Stimulated activated naive CD8-positive, alpha-beta T cell treated with anti-CD3 and anti-CD28 coated beads, Interleukin-15, Interleukin-2, amounts not matched to agents 100 U/mL and 50 U/mL, for 24 hours (primary cell): ENCODE data around the gene RNASE8.

Experiments used
- ATAC-seq: fragments of 150-1000 bp; cut with Tn5 transposase; one replicate; pipeline ENCODE4 v1.10.0; 2021
- DNase-seq: peaks from one replicate; pipeline ENCODE4 v3.0.0; 2021

RNASE8 gene

GRCh38 chr14:21053184-21054122 lies 4.2 kb upstream of the RNASE8 start:
- DNase-seq, result no peak
- no peak for ATAC-seq

DNA sequence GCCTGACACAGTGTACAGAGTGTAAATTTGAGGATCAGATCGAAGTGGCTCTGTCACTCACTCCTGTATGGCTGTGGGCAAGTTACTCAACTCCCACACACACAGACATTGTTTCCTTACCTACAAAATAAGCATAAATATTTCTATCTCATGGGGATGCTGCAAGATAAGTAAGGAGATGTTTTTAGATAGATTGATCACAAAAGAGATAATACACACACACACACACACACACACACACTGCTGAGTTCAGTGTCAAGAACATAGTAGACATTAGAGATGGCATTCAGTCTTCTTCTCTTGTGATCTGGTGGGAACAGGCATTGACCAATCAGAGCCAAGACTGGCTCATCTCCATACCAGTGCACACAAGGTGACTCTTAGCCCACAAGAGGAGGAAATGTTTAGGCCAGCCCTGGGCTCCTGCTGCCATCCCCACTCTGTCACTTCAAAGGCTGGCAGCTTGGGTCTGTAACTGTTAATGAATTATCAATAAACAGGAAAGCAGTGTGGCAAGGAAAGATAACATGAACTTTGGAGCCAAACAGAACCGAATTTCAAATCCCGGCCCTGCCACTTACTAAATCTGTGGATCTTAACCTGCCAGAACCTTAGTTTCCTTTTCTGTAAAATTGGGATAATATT lies 3.4 kb upstream of the RNASE8 start:
- peak; percentile 78 for ATAC-seq
- DNase-seq, result no peak

- ATAC-seq (no peak), DNase-seq (no peak)
Observed at GRCh38 chr14:21054768-21055145, 2.9 kb upstream of the RNASE8 start.

- DNase-seq, result no peak
- no peak for ATAC-seq
Observed at GRCh38 chr14:21055432-21056117, 2.0 kb upstream of the RNASE8 start.

GRCh38 chr14:21056520-21057163 lies 980 bp upstream of the RNASE8 start:
- no peak for DNase-seq
- no peak for ATAC-seq

DNA sequence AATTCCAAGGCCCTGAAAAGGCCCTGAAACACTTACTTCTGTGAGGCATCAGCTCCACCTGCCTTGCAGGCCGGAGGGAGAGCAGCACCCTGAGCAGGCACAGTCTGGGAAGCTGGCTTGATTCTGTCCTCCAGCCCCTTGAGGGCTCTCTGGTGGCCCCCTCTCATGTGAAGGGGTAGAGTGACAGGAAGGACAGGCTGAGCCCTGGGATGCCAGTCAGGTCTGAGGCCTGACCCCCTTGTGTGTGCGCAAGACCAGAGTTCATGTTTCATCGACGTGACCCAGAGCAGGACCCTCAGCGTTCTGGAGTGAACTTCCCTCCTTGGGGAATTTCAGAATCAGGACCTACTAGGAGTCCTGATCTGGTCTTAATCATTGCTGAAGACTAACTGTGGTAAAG lies 1.3 kb downstream of the RNASE8 start:
- no peak for ATAC-seq
- no peak for DNase-seq

- DNase-seq (no peak), ATAC-seq (no peak)
Observed at GRCh38 chr14:21059842-21060613, 2.4 kb downstream of the RNASE8 start.

DNA sequence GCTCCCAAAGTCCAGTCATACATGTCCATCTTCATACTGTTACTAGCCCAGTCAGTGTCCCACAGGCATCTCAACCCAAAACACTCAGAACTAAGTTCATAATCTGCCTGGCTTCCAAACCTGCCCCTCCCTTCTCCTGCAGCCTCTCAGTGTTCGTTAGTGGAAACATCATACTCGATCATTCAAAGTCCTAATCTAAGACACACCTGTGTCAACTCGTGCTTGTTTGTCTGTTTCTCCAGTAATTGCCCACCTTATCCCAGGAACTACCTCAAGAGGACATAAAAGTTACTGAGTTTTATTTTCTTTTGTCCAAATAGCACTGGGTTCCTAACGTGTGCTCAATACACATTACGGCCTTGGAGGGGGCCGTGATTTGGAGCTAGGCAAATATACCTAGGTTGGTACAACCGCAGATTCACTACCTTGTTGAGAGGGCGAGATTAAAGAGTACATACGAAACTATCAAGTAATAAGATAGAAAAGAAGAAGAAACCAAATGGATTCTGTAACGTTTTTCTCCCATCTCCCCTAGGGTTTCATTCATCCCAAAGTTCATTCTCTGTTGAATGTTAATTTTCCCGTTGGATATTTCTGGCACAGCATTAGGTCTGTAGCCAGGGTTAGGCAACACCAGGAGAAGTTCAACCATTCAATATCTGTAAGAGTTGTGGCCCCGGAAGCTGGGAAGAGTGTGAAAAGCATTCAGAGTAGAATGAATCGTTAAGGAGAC lies 3.2 kb downstream of the RNASE8 start:
- ATAC-seq (no peak), DNase-seq (no peak)

DNA sequence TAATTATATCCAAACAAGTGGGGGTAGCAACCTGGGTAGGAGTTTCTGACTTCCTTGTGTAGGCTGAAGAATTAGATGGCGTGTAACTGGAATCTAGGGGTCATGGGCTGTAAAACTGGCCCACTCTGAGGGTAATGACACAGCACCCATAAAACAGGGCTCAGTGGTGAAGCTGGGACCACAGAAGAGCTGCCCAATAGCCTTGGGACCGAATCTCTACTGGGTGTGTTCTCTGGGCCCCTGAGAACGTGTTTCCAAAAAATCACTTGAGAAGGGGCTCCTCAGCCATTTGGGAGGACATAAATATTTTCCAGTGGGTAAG lies 3.7 kb downstream of the RNASE8 start:
- DNase-seq (no peak), ATAC-seq (no peak)

GRCh38 chr14:21063479-21063878 lies 5.9 kb downstream of the RNASE8 start:
- DNase-seq, result no peak
- no peak for ATAC-seq

DNA sequence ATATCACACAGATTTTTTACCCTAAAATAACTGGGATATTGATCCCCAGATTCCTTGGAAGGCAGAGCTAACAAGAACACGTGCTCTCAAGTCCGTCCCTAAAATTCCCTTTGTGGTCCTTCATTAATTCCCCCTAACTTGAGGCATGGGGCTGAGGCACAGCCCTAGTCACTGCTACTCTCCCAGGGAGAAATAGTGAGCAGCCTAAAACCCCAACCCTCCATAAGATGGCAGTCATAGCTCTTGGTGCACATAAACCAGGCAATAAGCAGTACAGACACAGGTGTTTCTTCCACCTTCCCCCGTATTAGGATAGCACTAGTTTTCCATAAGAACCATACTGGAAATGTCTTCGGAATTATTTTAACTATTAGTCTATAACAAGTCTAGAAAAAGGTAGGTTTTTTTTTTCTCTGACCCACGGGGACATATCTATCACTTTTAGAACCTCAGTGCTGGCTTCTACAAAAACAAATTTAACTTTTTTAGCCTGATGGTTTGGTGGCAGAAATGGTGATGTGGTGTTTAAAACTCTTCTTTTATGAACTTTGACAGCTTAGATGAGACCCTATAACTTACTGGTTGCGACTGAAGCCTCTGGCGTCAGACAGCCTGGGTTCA lies 9.4 kb downstream of the RNASE8 start:
- no peak for DNase-seq
- ATAC-seq, result no peak

GRCh38 chr14:21068521-21069387 lies 11.1 kb downstream of the RNASE8 start:
- DNase-seq (peak; percentile 57), ATAC-seq (peak; percentile 53)

DNA sequence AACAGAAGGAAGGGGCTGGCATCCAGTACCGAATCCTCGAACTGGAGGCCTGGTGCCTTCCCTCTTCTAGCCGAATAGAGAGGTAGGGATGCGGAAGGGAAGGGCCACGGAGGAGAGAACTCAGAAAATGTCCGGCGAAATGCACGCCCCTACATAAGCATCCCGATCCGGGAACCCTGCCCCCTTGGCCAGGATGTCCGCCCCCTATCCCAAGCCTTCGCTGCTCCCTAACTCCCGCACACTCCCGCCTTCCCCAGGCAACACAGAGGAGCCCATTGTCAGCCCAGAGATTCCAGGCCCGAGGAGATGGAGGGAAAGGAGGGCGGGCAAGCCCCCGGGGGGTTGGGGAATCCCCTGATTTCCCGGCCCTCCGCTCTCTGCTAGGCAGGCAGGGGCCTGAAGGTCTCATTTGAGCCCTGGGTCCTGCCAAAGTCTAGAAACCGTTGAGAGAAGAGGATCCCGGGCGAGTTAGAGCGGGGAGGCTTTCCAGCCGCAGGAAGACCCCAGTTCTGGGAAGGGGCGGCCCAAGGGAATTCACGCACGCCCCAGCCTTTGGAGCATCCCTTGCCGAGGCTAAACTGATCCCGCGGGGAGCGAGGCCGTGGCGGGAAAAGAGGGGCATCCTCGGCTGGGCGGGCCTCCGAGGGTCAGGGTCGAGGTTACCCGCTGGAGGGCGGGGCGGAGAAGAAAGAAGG lies 11.9 kb downstream of the RNASE8 start:
- DNase-seq, result no peak
- ATAC-seq, result no peak

DNA sequence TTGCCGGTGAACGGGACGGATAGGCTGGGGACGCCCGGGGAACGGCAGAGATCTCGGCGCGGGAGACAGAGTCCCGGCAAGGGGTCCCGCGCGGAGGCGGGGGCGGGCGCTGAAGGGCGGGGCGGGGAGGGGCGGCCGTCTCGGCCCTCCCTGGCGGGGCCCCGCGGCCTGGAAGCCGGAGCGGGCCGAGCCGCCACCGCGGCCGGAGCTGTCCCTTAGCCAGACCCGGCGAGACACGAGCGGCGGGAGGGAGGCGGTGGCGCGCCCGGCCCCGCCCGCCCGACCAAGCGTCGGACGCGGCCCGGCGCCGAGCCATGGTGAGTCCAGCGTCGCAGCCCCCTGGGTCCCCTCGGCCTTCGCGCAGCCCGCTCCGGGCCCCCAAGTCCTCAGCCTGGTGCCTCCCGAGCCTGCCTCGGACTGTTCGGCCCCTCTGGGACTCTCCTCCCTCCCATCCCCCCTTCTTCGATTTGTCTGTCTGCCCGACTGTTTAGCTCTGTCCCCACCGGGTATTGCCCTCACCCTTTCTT lies 12.5 kb downstream of the RNASE8 start, which contains the start of gene ARHGEF40:
ARHGEF40 (plus strand) TSS at position 222 of the 527 bp plus-strand sequence; CDS start at position 315, 93 bp downstream.
- no peak for ATAC-seq
- no peak for DNase-seq

DNA sequence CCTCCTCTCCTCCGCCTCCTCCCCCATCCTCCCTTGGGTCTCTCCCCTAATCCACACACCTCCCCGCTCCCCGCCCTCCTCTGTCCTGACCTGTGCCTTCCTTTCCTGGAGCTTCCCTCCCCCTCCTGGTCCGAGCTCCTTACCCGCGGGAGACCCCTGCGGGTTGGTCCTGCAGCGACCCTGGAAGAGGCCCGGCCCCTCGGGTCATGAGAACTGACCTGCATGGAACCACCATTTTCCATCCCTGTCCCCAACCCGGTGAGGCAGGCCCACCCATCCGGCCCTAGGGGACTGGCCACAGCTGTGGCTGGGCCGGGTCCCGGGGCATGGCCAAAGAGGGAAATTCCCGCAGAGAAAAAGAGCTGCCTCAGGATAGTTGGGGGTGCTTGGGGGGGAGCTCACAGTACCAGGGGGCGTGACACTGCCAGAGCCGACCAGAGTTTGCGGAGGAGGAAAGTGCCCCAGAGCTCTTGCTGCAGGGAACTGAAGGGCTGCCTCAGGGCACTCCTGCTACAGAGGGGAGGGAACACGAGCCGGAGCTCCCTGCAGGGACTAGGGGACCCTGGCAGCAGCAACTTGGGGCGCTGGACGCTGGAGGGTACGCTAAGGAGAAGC lies 13.1 kb downstream of the RNASE8 start:
- ATAC-seq, result peak; percentile 28
- DNase-seq, result no peak

- peak; percentile 78 for DNase-seq
Observed at GRCh38 chr14:21071225-21072030, 13.8 kb downstream of the RNASE8 start.

DNA sequence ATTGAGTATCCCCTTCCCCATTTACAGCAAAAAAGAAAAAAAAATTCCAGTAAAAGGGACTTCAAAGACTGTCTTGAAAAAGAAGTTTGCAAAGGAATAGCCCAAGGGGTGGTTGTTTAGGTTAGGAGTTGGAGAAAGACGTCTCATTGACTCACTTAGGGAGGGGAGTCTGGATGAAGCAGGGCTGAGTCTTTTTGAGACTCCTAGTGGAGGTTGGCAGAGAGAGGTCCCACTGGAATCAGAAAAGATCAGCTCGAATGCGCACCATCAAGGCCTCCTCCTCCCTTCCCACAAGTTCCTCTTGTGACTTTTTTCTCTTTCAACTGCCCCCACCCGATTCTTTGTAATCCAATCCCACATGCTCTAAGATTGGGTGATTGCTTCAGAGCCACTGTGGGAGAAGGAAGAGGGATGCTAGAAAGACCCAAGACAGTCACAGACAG lies 14.4 kb downstream of the RNASE8 start:
- no peak for DNase-seq
- ATAC-seq, result no peak

More at GRCh38 chr14:21071225-21072030, 13.8 kb downstream of the RNASE8 start:
- peak; percentile 75 for ATAC-seq
